GM19025 (cell line): Measurements from ENCODE around the gene AMPD1.

Experiments
- ATAC-seq: cut with Tn5 transposase; IDR thresholded peaks from one replicate; pipeline ENCODE4 v1.9.1; 2021; ENCODE audit warnings: mild to moderate bottlenecking, low read depth, moderate library complexity; ENCODE audit not compliant: unreplicated experiment

Gene AMPD1

GRCh38 chr1:114651893-114652292 lies 43.5 kb downstream of the AMPD1 start:
- no peak for ATAC-seq

GRCh38 chr1:114648503-114648902 lies 46.8 kb downstream of the AMPD1 start:
- ATAC-seq = no peak

- ATAC-seq = no peak
Measured at GRCh38 chr1:114641377-114641776, 54.0 kb downstream of the AMPD1 start.

GRCh38 chr1:114638910-114639309 lies 56.4 kb downstream of the AMPD1 start:
- ATAC-seq = no peak

GRCh38 chr1:114632427-114632826 lies 62.9 kb downstream of the AMPD1 start:
- no peak for ATAC-seq

GRCh38 chr1:114627107-114627506 lies 68.2 kb downstream of the AMPD1 start:
- no peak for ATAC-seq

- ATAC-seq = no peak
Measured at GRCh38 chr1:114623364-114623763, 72.0 kb downstream of the AMPD1 start.
